ENCODE data around the gene SLBP. TPM values are rescaled to one million over a fixed set of nuclear protein-coding genes. Genes with fewer than 3 reads are reported as not detected.

Gene SLBP
- total RNA-seq, 3 donors from 2014 or later = 21.9 to 31.7 (median 30.6) TPM

- intact Hi-C loops (cut with DNase I, micrococcal nuclease) = no loop called here
- H3K4me3 ChIP-seq = no peak overlapping the region
- no peak for ATAC-seq
Measured at GRCh38 chr4:1682860-1683259, 29.3 kb downstream of the SLBP start.

GRCh38 chr4:1678244-1678643, 33.9 kb downstream of the SLBP start:
- no peak overlapping the region for H3K4me3 ChIP-seq
- intact Hi-C loops (cut with DNase I, micrococcal nuclease) = no loop called here
- H3K36me3 ChIP-seq (ENCODE audit: low read depth) = no peaks in the 10 kb centered on the region
- TF ChIP-seq CTCF (IDR thresholded peaks at IDR 0.05) = no peak
- H3K9me3 ChIP-seq = no peaks in the 10 kb centered on the region
- DNase-seq (no peak), ATAC-seq (no peak)
- H3K4me1 ChIP-seq (ENCODE audit: low read depth) = no peaks in the 10 kb centered on the region

More at GRCh38 chr4:1682860-1683259, 29.3 kb downstream of the SLBP start:
- H3K4me1 ChIP-seq (ENCODE audit: low read depth) = no peaks in the 10 kb centered on the region
- no peaks in the 10 kb centered on the region for H3K36me3 ChIP-seq (ENCODE audit: low read depth)
- no peaks in the 10 kb centered on the region for H3K9me3 ChIP-seq
- no peak for DNase-seq
- no peak for TF ChIP-seq CTCF (IDR thresholded peaks at IDR 0.05)

GRCh38 chr4:1676605-1677525, 35.3 kb downstream of the SLBP start:
- Histone ChIP-seq H3K4me1 (ENCODE audit: low read depth) (no peaks in the 10 kb centered on the region), H3K36me3 (ENCODE audit: low read depth) (no peaks in the 10 kb centered on the region), H3K4me3 (no peak overlapping the region), H3K9me3 (no peaks in the 10 kb centered on the region)
- DNase-seq (no peak), ATAC-seq (no peak)
- no peak for TF ChIP-seq CTCF (IDR thresholded peaks at IDR 0.05)
- intact Hi-C loops (cut with DNase I, micrococcal nuclease) = no loop called here

GRCh38 chr4:1675802-1676137, 36.3 kb downstream of the SLBP start:
- intact Hi-C loops (cut with DNase I, micrococcal nuclease) = no loop called here
- Histone ChIP-seq H3K4me1 (ENCODE audit: low read depth) (no peaks in the 10 kb centered on the region), H3K36me3 (ENCODE audit: low read depth) (no peaks in the 10 kb centered on the region), H3K4me3 (no peak overlapping the region), H3K9me3 (no peaks in the 10 kb centered on the region)
- no peak for DNase-seq
- no peak for ATAC-seq
- TF ChIP-seq CTCF (IDR thresholded peaks at IDR 0.05) = no peak

- TF ChIP-seq CTCF (IDR thresholded peaks at IDR 0.05) = no peak
- no peak for ATAC-seq
- Histone ChIP-seq H3K36me3 (ENCODE audit: low read depth) (no peaks in the 10 kb centered on the region), H3K4me1 (ENCODE audit: low read depth) (no peaks in the 10 kb centered on the region), H3K4me3 (no peak overlapping the region), H3K9me3 (no peaks in the 10 kb centered on the region)
- no peak for DNase-seq
- intact Hi-C loops (cut with DNase I, micrococcal nuclease) = no loop called here
Measured at GRCh38 chr4:1675136-1675801, 36.9 kb downstream of the SLBP start.
